Mucosa of descending colon (tissue), 3 donors: Measurements from ENCODE around the gene VPS50. TPM values are rescaled to one million over a fixed set of nuclear protein-coding genes. Genes with fewer than 3 reads are reported as not detected.

Experiments
- ATAC-seq: fragments of 200-7000 bp; cut with Tn5 transposase; one replicate; pipeline ENCODE4 v1.9.1; 2020; ENCODE audit warnings: mild to moderate bottlenecking, moderate library complexity
- DNase-seq, 3 donors: peaks; one replicate each; pipeline ENCODE4 v3.0.0-alpha.2; 2020
- H3K36me3 ChIP-seq: fragments of 200-600 bp; one replicate; pipeline ENCODE4 v1.8.0; 2021; ENCODE audit warnings: low read depth, mild to moderate bottlenecking
- H3K4me1 ChIP-seq: fragments of 200-600 bp; one replicate; pipeline ENCODE4 v1.8.0; 2021; ENCODE audit warnings: low read depth, mild to moderate bottlenecking
- H3K4me3 ChIP-seq: fragments of 200-600 bp; one replicate; pipeline ENCODE4 v1.8.0; 2021; ENCODE audit warnings: mild to moderate bottlenecking
- H3K9me3 ChIP-seq: fragments of 200-600 bp; one replicate; pipeline ENCODE4 v1.8.0; 2021; ENCODE audit warnings: mild to moderate bottlenecking
- intact Hi-C, 2 donors: fragments of 100-400 bp; cut with DNase I in 1 of 2; cut with micrococcal nuclease in 1 of 2; formaldehyde crosslinking; loops; one replicate each; pipeline versions ENCODE4 v1.11.0 to v1.11.1; 2022; cut with DNase I, micrococcal nuclease
- total RNA-seq, 3 donors: library from RNA; stranded (reverse); fragmentation: NEBNext Ultra II Directional in 2 of 3; extraction: Animal tissue kit (Norgen Biotek cat#: 25700) in 2 of 3; gene quantifications; one replicate each; pipeline versions ENCODE4 v1.2.1 to v1.2.4, GENCODE V29; 2021 to 2023
- TF ChIP-seq, protein P1 (sequence below): fragments of 200-600 bp; IDR thresholded peaks from one replicate; pipeline ENCODE4 v1.8.0; 2022; ENCODE audit warnings: antibody characterized with exemption, mild to moderate bottlenecking
- donor health status: DM: no; HTN: no; CAD: no; lungs with moderate emphysema.
- donor health status: DM: no; HTN: no; CAD: no.
- donor health status: DM: no; HTN: yes; CAD: no.

Gene VPS50
- total RNA-seq, 3 donors from 2014 or later: 24.6 to 42.4 (median 30.2) TPM

DNA sequence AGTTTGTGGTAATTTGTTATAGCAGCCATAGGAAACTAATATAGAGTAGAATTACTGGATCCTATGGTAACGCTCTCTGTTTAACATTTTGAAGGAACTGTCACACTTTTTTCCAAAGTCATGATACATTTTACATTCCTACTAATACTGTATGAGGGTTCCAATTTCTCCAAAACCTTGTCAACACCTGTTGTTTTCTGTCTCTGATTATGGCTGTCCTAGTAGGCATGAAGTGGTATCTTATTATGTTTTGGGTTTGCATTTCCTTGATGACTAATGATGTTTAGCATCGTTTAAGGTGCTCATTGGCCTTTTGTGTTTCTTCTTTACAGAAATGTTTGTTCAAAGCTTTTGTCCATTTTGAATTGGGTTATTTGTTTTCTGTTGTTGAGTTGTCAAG, 69.6 kb downstream of the VPS50 start:
- DNase-seq: no peak
- no peak overlapping the region for H3K4me3 ChIP-seq
- H3K4me1 ChIP-seq: no peaks in the 10 kb centered on the region
- no peaks in the 10 kb centered on the region for H3K36me3 ChIP-seq
- ATAC-seq: no peak
- H3K9me3 ChIP-seq: no peaks in the 10 kb centered on the region
- TF ChIP-seq, protein P1, sequence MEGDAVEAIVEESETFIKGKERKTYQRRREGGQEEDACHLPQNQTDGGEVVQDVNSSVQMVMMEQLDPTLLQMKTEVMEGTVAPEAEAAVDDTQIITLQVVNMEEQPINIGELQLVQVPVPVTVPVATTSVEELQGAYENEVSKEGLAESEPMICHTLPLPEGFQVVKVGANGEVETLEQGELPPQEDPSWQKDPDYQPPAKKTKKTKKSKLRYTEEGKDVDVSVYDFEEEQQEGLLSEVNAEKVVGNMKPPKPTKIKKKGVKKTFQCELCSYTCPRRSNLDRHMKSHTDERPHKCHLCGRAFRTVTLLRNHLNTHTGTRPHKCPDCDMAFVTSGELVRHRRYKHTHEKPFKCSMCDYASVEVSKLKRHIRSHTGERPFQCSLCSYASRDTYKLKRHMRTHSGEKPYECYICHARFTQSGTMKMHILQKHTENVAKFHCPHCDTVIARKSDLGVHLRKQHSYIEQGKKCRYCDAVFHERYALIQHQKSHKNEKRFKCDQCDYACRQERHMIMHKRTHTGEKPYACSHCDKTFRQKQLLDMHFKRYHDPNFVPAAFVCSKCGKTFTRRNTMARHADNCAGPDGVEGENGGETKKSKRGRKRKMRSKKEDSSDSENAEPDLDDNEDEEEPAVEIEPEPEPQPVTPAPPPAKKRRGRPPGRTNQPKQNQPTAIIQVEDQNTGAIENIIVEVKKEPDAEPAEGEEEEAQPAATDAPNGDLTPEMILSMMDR: no peak
- intact Hi-C loops: no loop called here

DNA sequence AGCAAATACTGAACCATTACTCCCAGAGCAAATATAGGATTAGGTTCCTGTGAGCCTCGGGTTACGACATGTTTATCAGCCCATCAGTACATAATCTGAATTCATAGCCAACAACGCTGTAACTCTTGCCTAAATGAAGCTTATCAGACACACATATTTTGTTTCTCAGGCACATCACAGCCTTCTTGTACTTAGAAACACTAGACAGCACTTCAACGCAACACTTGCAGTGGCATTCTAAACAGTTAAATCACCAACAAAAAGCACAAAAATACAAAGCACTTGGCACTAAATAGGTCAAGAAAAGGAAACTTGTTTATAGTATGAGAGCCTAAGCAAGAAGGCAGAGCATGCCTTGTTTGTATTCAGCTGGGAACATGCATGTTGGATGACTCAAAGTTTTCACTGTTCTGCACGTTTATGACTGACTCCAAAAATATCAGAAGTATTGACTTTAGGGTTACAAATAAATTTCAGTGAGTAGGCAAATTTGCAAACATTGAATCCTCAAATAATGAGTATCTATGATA, 75.0 kb downstream of the VPS50 start:
- DNase-seq (no peak), ATAC-seq (no peak)
- intact Hi-C loops: no loop called here
- H3K9me3 ChIP-seq: no peaks in the 10 kb centered on the region
- no peaks in the 10 kb centered on the region for H3K36me3 ChIP-seq
- H3K4me3 ChIP-seq: no peak overlapping the region
- TF ChIP-seq, protein P1: no peak
- no peaks in the 10 kb centered on the region for H3K4me1 ChIP-seq

DNA sequence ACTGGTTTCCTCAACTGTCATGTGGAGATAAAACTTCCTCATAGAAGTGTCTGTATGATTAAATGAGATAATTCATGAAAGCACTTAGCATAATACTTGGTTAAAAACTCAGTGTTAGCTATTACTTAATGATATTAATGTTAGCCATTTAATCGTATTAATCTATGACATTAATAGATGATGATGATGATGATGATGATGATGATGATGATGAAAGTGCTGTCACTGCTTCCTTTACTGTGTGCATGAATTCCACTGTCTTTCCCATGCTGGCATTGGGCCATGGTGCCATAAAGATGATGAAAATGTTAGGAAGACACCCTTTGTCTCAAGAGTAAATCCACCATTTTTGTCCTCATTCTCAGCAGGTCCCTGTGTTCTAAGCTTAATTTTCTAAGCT, 75.8 kb downstream of the VPS50 start:
- ATAC-seq (no peak), DNase-seq (no peak)
- no peak overlapping the region for H3K4me3 ChIP-seq
- no peaks in the 10 kb centered on the region for H3K36me3 ChIP-seq
- intact Hi-C loops: no loop called here
- TF ChIP-seq, protein P1: no peak
- no peaks in the 10 kb centered on the region for H3K4me1 ChIP-seq
- H3K9me3 ChIP-seq: no peaks in the 10 kb centered on the region

DNA sequence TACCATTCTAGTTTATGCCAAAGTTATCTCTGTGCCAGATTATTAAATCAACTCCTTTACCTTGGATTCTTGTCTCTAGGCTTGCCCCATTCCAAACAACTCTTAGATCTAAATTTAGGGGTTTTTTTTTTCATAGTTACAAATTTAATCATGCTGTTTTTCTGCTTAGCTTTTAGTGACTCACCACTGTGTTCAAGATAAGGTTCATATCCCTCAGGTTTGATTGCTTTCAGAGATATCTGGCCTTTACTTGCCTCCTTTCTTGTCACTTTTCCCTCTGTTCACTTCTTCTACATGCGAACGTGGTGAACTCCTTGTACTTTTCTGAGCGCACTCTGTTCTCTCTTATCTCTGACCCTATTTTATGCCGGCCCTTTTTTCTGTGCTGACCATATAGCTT, 78.2 kb downstream of the VPS50 start:
- TF ChIP-seq, protein P1: no peak
- Histone ChIP-seq H3K4me3 (no peak overlapping the region), H3K9me3 (no peaks in the 10 kb centered on the region), H3K4me1 (no peaks in the 10 kb centered on the region), H3K36me3 (no peaks in the 10 kb centered on the region)
- intact Hi-C loops: no loop called here
- ATAC-seq (no peak), DNase-seq (no peak)

DNA sequence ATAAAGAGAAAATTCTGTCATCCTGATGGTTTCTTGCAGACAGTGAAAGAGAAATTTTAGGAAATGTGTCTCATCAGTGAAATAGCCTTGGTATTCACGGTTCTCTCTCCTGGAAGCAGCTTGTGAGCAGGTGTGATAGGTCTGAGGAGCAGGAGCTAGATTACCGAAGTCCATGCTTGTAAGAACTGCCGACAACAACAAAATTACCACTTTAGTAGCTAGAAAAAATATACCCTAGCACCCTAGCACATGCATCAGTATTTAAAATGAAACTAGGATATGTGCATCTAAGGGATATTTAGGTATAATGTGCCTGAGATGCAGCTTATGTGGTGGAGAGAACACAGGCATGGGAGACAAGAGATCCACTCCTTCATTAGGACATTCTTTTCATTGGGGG, 82.3 kb downstream of the VPS50 start:
- no peaks in the 10 kb centered on the region for H3K9me3 ChIP-seq
- no peak overlapping the region for H3K4me3 ChIP-seq
- no peaks in the 10 kb centered on the region for H3K4me1 ChIP-seq
- TF ChIP-seq, protein P1: no peak
- no peaks in the 10 kb centered on the region for H3K36me3 ChIP-seq
- intact Hi-C loops: no loop called here
- no peak for DNase-seq
- no peak for ATAC-seq

DNA sequence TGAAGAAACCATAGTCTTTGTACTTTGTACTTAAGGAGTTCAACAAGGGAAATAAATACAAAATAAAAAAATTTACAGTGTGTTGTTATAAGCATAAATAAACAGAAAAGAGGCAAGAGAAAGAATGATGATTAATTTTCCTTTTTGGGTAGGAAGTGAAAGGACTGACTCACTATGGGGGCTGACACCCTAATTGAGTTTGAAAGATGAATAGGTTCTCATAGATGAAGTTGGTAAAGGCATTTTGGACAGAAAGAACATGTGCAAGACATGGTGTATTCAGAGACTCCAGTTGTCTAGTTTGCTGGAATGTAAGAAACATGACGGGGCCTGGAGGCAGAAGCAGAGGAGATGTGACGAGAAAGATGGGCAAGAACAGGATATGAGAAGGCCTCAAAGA, 83.7 kb downstream of the VPS50 start:
- TF ChIP-seq, protein P1: no peak
- no peaks in the 10 kb centered on the region for H3K9me3 ChIP-seq
- no peak overlapping the region for H3K4me3 ChIP-seq
- no peaks in the 10 kb centered on the region for H3K36me3 ChIP-seq
- intact Hi-C loops: no loop called here
- H3K4me1 ChIP-seq: no peaks in the 10 kb centered on the region
- ATAC-seq: no peak
- DNase-seq: no peak
